ENCODE results near the gene DDX51.

The DDX51 gene

DNA sequence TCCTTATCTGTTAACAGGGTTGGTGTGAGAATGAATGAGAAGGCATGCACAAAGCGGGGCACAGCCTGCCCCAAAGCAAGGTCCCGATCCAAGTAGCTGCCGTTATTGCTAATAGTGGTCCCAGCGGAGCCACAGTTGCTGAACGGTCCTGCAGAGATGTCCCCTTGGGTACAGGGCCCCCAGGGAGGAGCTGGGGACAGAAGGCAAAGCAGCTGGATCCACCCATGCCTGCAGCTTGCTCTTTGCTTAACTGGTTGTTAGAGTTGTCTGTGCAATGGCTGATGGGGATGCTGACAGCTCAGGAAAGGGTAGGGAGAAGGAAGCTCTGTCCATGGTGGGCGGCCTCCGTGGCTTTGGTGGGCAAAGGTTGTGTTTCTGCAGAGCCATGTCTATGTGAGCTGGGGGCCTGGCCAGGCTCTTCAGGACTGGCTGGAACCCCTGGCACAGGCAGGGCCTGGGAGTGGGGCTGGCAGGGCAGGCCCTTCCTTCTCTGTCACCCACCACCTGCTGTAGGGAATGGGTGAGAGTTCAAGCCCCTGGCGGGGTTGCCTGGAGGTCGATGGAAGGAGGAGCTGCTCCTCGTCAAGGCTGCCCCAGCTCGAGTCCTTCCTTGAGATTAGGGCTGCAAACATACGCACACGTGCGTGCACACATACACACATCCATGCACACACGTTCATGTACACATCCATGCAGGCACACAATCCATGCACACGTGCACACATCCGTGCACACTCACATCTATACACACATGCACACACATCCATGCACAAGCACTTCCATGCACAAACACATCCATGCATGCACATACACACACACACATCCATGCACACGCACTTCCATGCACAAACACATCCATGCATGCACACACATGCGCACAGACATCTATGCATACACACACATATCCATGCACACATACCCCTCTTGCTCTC is 35.6 kb upstream of the DDX51 start:
- DNase-seq: no peak

DNA sequence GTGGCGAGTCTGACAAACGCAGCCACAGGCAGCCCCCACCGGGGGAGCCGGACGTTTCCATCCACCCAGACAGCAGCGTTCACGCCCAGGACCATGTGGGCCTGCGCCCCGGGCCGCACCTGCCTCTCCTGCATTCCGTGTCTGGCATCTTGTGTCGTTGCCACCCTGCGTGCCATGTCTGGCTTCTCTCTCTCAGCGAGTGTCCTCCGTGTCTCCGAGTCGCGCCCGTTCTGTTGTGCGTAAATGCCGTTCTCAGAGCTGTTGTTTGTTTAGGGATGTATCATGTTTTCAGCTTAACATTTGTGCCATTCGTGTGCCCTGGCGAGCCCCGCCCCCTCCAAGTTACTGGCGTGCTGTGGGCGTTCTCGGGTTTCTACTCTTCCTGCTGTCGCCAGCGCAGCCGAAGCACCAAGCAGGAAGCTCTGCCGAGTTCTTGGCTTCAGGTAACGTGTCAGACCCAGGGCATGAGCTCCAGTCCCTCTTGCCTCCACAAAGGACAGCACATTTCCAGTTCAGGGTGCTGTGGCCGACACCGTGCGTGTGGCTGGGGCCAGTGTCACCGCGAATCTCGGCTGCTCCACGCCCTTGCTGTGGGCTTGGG is 34.8 kb upstream of the DDX51 start:
- peak; percentile 40 to 41 for DNase-seq

DNA sequence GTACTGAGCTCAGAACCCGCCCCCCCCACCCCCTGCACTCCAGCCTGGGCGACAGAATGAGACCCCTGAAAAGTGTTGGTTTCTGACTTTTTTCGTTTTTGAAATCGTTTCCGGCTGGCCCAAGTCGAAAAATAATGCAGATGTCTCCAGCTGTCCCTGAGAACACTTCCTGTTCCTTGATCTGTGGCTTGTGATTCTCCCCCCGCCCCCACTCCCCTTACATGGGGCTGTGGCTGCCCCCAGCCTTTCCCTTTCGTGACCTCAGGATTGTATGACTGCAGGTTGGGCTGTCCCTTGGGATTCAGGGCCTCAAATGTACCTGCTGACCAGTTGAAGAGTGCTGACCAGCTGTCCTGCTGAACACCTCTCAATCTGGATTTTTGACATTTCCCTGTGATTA is 34.2 kb upstream of the DDX51 start:
- DNase-seq: no peak

DNA sequence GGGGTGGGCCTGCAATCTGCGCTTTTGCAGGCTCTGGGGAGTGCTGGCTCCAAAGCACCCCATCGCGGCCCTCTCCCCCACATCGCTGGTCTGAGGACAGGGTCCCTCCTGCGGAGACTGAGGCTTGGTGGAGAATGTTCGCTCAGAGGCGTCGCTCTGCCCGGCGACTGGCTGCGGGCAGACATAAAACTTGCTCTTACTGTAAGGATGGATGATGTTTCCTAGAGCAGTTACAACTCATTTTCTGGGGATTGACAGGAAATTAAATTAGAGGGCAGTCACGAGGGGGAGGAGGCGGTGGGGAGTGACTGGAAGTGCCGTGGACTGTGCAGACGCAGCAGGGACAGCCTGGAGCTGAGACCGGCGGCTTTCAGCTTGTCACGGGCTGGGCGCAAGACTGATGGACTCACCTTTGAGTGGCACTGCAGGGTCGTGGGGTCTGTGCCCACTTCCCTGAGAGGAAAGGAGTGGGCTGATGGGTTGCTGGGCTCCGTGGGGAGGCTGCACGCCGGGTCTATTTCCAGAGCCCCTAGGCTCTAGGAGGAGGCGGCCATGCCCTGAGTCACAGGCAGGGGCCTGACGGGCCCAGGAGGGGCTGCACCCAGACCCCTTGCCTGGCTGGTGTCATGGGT is 32.9 kb upstream of the DDX51 start:
- no peak for DNase-seq

DNA sequence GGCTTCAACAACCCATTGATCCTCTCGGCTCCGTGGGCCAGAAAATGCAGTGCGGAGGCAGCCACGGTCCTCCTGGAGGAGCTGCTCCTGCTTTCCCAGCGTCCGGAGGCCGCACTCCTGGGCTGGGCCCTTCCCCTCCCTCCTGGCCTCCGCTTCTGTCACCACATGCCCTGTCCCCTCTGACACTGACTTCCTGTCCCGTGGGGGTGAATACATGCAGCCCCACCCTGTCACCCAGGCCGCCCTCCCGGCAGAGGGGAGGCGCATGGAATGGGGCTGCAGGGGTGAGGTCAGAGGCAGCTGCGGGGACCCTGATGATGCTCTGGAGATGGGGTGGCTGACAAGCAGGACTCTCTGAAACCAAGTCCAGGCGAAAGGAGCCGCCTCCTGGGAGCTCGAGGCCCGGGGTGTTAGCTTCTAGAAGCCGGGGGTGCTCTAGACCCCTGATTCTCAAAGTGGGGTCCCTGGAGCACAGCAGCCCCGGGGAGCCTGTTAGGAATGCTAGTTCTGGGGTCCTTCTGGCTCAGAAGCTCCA is 32.3 kb upstream of the DDX51 start:
- DNase-seq: no peak

DNA sequence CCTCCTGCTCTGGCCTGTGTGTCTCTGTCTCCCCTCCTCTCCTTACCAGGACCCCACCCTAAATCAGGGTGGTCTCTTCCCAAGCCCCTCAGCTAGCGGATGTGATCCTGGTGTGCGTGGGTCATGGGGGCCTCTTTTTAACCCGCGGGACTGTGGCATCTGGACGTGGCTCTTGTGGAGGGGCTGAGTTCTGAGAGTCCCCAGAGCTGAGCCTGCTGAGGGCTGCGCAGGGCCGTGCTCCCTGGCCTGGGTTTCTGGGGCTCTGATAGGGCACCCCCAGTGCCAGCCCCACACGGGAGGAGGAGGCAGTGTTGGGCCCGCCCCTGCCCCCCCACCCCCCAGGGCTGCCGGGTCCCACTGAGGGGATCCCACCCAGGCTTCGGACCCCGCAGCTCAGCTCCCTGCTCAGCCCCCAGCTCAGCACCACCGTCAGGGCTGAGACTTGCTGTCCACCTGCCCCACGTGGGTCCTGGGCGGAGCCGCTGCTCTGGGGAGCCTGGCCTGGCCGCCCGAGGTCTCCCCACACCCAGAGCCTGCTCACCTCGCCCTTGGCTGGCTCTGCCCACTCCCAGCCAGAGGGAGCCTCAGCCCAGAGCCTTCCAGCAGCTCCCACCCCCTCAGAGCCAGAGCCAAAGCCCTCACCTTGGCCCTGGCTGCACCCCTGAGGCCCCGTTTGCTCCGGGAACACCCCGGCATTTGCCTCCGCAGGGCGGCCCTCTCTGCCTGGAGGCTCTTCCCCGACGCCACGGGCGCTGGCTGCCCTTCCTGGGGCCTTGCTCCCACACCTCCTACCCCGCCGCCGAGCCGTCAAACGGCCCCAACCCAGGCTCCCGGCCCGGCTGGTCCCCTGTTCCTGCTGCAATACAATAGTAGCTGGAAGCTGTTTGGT is 31.6 kb upstream of the DDX51 start:
- no peak for DNase-seq

DNA sequence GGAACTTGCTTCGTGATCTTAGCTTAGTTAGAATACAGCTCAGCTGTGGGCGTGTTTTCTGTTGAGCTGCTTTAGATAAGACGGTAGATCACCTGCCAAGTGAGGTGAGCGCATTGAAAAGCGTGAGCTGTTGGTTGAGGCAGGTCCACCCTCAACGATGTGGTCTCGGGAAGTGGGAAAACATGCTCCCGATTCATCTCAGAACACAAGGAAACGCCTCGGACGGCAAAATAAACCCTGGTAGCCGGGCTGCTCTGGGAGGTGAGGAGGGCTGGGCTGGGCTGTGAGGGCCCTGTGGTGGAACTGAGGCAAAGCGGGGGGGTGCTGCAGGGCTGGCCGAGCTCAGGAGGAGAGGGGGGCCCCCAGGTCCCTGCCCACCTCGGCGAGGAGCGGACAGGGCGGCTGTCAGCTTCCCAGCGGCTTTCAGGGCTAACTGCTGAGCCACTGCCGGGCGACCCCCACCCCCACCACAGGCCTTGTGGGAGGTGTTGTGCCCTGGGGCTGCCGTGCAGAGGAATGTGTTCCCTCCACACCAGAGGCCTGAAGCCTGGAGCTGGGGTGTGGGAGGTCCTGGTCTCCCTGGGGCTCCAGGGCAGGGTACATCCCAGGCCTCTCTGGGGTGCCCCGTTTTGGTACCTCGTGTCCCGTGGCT is 30.8 kb upstream of the DDX51 start:
- DNase-seq: no peak

DNA sequence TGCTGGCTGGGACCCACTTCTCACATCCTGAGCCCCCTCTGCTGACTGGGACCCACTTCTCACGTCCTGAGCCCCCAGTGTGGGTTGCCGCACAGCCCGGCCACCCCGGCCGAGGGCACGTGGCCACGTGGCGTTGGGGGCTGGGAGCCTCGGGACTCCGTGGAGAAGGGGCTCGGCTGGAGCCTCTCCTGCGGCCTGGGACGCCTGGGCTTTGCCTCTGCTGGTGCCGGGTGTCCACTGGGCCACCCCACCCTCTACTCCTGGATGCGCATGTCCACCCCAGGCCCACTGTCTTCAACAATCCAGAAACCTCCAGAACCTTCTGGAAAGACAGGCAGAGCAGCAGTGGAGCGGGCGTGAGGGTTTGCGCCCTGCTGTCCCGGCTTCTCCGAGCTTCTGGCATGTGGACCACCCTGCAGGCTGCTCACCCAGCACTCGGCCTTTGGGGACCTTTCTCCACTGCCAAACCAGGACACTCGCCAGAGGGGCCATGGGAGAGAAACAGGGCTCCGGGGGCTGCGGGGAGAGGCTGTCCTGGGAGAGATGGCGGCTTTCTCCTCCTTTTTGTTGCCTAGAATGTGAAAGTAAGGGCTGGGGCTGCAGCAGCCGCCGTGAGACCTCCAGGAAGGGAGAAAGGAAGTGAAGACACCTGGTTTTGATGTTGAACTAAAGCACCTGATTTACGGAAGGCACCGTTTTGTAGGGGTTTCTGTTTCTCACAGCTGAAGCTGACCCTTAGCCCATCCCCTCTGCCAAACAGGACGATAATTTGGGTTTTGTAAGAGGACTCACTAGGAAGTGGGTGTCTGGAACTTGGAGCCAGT is 30.1 kb upstream of the DDX51 start:
- DNase-seq: no peak

DNA sequence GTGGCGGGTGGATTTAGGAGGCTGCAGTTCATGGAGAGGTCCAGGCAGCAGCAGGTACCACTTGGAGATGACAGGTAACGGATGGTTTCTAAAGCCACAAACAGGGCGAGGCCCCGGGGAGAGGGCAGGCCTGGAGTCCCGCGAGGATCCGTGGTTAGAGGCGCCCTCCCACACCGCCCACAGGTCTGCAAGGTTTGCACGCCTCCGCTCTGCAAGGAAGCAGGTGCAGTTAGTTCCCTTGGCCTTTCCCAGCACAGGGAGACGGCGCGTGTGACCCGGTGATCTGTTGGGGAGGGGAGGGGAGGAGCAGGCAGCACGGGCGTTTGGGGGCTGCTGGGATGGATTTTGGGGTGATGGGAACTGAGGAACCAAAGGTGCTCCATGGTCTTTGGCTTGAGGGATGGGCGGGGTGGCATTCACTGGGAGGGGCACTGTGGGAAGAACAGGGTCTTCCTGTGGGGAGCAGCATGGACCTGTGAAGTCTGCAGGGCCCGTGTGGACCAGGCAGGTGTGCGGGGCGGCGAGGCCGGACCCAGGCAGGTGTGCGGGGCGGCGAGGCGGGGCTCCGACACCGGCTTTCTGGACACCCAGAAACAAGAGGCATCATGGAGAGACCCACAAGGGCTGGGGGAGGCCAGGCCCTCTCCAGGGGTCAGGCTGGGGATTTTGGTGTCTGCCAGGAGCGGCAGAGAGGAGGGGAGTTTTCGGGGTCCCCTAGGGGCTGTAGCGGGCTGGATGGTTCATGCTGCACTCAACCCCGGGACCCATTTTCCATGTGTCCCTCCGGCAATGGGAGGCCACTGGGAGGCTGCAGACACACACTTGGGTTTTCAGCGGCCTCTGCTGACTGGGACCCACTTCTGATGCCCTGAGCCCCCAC is 29.3 kb upstream of the DDX51 start:
- DNase-seq: no peak

DNA sequence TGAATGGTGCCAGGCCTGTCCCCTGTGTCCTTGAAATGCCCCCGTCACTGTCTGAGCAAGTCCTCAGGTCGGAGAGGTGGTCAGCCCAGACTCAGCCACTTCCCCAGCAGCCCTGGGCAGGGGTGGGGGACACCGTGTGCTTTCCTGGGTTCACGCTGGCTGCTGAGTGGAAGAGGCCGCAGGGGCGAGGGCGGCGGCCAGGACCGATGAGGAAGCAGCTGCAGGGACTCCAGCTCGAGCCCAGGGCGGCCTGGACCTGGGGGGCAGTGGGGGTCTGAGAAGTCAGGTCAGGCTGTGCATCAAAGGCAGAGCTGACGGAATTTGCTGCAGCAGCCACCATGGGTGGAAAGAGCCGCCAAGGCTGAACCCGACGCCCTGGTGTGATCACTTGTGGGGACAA is 28.5 kb upstream of the DDX51 start:
- no peak for DNase-seq

DNA sequence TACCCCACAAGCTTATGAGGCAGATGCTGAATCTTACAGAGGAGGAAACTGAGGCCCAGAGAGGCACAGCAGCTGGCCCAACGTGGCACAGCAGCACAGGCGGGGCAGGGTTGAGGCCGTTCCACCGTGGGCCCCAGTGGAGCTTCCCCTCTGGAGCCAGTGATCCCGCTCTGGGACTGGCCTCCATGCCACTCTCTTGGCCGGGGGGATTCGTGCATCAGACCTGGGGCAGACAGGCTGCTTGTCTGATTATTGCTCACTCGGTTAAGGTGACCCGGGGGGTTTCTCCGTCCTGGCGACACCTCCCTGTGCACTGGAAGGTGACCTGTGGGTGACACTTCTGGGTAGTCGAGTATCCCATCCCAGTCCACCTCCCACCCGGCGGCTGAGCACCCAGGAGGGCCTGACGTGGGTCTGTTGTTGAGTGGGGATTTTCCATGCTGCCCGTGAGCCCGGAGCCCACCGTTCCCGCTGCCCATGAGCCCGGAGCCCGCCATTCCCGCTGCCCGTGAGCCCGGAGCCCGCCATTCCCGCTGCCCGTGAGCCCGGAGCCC is 27.9 kb upstream of the DDX51 start:
- DNase-seq: no peak

DNA sequence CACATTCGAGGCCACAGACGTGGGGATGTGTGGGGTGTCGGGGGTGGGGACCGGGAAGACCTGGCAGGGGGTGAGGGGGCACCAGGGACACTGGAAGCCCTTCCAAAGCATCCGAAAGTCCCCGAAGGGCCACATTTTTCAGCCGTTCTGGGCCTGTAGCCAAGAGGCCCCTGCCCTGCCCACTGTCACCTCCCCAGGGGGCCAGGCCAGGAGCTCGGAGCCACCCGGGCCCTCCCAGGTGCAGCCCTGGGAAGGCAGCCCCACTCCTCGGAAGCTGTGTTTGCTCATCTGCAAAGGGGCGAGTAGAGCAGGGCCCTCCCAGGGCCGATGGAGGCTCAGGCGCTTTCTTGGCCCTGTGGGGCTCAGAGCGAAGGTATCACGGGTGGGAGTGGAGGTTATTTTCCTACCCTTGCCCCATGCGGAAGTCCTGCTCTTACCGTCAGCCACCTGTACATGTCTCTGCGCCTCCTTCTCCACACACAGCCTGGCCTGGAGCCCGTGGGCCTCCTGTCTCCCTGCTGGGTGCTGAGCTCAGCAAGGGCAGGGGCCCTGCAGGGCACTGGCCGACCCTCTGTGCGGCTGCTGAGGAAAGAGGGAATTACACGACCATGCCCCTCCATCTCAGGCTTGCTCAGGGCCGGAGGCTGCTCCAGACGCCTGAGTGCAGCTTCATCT is 27.3 kb upstream of the DDX51 start:
- no peak for DNase-seq

DNA sequence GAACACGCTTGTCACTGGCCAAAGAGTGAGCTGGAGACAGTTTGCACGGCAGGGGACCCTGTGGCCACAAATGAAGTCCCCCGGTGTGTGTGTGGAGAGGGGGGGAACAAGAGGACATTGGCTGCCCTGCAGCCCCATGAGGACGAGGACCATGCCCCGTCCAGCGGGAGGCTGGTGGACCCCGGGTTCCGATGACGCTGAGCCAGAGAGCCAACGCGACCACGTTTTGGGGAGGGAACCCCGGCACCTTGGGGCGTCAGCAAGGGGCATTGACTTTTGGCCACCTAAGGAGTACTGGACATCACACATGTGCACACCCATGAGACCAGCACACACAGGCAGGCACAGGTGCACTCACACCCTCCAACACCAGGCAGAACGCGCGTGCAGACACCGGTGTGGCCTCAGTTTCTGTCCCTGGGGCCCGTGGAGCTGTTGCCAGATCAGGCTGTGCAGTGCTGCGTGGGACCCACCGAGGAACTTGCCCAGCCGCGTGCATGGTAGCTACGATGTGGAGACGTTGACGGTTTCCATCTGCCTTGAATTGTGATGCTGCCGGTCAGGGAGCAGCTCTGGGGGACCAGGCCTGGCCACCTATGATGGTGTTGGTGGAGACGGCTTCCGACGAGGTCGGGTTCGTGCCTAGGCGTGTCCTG is 26.6 kb upstream of the DDX51 start:
- no peak for DNase-seq

DNA sequence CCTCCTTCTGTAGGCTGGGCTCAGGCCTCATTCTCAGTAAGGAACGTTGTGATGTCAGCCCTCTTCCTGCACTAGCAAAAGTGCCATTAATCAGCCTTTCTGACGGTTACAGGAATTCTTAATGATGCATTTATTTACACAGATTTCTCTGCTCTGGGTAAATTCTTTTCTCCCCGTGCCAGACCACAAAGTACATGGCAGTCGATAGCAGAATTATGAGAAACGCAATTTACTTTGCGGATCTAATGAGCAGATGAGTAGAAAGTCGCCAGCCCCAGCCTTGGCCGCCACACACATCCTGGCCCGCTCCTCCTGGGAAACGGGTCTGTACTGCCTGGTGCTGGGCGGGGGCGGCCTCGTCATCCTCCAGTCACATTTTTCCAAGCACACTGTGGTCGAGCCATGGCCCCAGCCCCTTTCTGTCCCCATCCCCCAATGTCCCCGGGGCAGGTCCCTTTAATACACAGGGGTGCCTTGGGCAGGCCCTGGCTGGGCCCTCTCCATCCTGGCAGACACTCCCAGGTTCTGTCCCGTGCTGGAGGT is 26.0 kb upstream of the DDX51 start:
- DNase-seq: peak; percentile 23 to 48

DNA sequence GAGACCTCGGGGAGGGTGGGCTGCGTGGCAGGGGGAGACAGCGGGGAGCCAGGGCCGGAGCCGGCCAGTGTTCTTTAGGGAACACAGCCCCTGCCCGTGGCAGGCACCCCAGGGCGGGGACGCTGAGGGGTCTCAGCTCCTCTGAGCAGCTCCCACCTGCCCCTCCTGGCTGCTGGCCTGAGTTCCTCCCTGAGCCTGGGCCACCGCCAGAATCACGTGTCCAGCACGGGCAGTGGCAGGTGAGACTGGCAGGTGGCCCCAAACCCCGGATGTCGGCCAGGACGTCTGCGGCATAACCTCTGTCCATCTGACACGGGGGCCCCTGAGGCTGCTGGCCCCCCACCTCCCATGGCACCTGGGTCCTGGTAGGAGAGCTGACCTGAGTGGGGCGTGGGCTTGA is 25.3 kb upstream of the DDX51 start:
- peak in 1 of 2 experiments; percentile 56 for DNase-seq

DNA sequence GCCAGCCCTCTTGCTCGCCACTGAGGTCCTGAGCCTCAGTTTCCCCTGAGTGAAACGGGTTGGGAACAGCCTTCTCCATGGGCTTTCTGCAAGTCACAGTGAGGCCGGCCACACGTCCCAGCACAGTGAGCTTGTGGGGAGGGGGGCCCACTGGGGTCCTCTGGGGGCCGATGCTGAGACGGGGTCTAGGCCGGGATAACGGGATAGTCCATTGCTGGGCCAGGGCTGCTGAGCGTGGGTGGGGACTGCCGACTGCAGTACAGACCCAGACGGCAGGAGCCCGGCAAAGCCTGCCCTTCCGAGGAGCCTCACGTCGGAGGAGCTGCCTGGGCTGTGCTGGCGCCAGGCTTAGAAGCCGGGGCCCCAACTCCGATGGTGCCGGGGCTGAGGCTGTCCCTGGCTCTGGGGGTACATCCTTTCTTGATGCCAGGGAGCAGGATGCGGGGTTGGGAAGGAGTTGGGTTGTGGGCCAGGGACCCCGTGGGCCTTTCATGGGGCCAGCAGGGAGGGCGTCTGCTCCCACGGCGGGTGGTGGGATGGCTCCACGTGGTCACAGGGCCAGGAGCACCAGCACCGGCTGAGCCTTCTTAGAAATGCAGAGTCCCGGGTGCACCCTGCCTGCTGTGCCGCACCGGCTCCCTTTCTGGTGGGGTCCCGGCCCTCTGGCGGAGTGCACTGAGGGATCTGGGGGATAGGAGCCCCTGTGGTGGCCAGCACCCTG is 24.4 kb upstream of the DDX51 start:
- no peak for DNase-seq

DNA sequence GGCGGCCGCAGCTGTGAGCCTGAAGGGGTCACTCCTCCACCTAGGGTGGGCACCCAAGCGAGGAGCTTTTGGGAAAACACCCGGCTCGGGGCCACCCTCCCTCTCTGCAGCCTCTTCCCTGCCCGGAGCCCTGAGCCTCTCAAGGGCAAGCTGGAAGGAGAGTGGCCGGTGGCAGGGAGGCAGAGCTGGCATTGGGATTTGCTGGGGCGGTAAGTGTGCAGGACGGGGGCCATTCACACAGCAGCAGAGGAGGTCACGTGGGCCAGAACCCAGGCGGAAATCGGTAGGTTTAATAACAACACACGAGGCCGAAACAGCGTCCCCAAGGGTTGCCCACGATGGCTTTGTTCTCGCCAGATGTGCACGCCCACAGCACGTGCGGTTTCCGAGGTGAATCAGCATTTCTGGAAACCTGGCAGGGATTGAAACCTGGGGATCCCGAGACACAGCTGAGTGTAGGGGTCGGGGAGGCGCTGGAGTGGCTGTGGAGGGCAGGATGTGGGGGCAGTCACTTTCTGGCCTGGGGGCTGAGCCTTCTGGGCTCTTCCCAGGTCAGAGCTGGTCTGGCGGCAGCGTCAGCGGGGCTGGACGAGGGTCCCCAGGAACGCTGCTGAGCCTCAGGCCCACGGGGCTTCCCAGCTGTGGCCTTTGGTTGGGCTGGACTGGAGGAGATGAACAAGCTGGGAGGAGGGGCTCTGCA is 23.6 kb upstream of the DDX51 start:
- DNase-seq: no peak
